Neural progenitor cell (in vitro differentiated cells): ENCODE measurements around the gene MRC2.

ENCODE experiments used
- CTCF ChIP-seq: fragments of 200-600 bp; sonication (generic); IDR thresholded peaks from 2 replicates; pipeline ENCODE4 v1.5.1; 2017; ENCODE audit warnings: antibody characterized with exemption, mild to moderate bottlenecking
- EZH2 ChIP-seq: fragments of 200-600 bp; sonication (generic); IDR thresholded peaks from 2 replicates; pipeline ENCODE4 v1.6.1; 2017; ENCODE audit warnings: antibody characterized with exemption, mild to moderate bottlenecking, moderate library complexity
- EZH2phosphoT487 ChIP-seq: fragments of 200-600 bp; sonication (generic); IDR thresholded peaks from 2 replicates; pipeline ENCODE4 v1.6.1; 2017; ENCODE audit warnings: antibody characterized with exemption

DNA sequence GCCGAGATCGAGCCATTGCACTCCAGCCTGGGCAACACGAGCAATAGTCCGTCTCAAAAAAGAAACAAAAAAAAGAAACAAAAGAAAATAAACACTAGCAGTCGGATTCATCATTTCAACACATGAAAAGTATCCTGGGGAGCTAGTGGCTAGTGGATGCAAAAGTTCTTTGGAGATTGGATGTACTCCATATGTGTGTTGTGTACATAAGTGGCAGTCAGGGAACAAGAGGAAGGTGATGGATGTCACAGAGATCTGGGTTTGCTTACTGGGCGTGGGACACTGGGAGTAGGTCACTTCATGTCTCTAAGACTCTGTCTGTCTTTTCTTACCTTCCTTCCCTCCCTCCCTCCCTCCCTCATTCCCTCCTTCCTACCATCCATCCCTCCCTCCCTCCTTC is 35.4 kb downstream of the MRC2 start:
- TF ChIP-seq CTCF: no peak
- no peak for TF ChIP-seq EZH2phosphoT487
- no peak for TF ChIP-seq EZH2
